NCI-H774 (cell line): ENCODE data around the gene NIP7.
"Not testable (repeated sequence)": the region's sequence is repeated elsewhere in the genome, so short reads cannot be mapped to it uniquely, and the experiment has no call there.

Experiments used
- DNase-seq: peaks from one replicate; lab custom pipeline; 2025; lab: John Stamatoyannopoulos, UW

NIP7 gene

DNA sequence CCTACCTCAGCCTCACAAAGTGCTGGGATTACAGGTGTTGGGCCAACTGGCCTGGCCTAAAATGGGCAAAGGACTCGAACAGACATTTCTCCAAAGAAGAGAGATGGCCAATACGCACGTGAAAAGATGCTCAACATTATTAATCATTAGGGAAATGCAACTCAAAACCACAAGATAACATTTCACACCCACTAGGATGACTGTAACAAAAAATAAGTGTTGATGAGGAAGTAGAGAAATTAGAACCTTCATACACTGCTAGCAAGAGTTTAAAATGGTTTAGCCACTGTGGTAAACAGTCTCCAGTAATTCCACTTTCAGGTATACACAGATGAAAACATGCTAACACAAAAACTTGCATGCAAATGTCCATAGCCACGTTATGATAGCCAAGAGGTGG lies 6.4 kb downstream of the NIP7 start:
- no peak for DNase-seq

DNA sequence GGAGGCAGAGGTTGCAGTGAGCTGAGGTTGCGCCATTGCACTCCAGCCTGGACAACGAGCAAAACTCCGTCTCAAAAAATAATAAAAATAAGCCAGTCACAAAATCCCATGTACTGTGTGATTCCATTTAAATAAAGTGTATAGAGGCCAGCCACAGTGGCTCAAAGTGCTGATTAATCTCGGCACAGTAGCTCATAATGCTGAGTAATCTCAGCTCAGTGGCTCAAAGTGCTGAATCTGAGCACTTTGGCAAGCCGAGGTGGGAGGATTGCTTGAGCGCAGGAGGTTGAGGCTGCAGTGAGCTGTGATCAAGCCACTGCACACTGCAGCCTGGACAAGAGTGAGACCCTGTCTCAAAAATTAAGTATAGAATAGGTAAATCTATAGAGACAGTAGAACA lies 7.1 kb downstream of the NIP7 start:
- DNase-seq, result no peak

- DNase-seq, result no peak
Observed at GRCh38 chr16:69348222-69348621, 8.7 kb downstream of the NIP7 start.

DNA sequence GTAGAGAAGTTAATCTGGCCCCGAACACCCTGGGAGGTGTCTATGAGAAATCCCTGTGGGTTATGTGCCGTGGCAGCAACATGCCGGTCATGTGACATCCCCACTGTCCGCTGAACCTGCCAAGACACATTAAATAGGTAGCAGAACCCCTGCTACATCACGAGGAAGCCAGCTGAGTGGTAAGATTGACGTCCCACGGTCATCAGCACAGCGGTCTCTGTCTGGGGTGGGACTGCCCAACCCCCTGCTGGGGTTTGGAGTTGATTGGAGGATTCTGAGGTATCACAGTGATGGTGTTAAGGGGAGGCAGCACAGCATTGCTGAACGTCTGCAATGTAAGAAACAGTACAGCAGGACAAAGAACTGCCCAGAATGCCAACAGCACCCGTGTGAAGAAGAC lies 10.0 kb downstream of the NIP7 start:
- DNase-seq, result no peak

GRCh38 chr16:69350536-69351133 lies 11.1 kb downstream of the NIP7 start:
- no peak for DNase-seq

GRCh38 chr16:69351309-69352027 lies 11.9 kb downstream of the NIP7 start, which contains the start of gene TMED6:
Gene TMED6 (minus strand): TSS chr16:69351786. CDS start chr16:69351753, 33 bp downstream.
- no peak for DNase-seq

DNA sequence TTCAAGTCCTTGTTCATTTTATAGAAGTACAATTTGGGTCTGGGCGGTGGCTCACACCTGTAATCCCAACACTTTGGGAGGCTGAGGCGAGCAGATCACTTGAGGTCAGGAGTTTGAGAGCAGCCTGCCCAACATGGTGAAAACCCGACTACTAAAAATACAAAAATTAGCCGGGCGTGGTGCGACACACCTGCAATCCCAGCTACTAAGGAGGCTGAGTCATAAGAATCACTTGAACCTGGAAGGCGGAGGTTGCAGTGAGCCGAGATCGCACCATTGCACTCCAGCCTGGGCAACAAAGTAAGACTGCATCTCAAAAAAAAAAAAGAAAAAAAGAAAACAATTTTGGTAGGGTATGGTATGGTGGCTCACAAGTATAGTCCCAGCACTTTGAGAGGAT lies 20.5 kb downstream of the NIP7 start:
- not testable (repeated sequence) for DNase-seq

- no peak for DNase-seq
Observed at GRCh38 chr16:69363281-69363717, 23.7 kb downstream of the NIP7 start.

- DNase-seq, result no peak
Observed at GRCh38 chr16:69364088-69364487, 24.5 kb downstream of the NIP7 start.

- no peak for DNase-seq
Observed at GRCh38 chr16:69365901-69366300, 26.3 kb downstream of the NIP7 start.

DNA sequence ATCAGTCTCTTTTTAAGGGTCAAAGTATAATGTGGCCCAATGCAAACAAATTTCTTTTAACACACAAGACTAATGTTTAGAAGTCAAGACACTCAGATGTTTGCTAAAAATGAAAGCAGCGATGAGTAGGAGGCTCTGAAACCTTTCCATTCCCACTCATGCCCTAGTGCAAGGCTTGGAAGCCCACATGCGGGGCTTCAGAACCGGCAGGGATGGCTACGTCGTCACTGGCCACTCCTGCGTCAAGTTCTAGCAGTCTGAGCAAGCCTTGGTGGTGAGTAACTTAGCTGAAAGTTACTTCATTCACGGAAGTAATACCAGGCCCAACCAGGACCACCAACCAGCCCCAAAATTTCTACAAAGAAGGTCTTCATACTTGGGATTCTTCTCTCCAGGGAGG lies 26.9 kb downstream of the NIP7 start:
- DNase-seq, result no peak

GRCh38 chr16:69367980-69368379 lies 28.4 kb downstream of the NIP7 start:
- no peak for DNase-seq

DNA sequence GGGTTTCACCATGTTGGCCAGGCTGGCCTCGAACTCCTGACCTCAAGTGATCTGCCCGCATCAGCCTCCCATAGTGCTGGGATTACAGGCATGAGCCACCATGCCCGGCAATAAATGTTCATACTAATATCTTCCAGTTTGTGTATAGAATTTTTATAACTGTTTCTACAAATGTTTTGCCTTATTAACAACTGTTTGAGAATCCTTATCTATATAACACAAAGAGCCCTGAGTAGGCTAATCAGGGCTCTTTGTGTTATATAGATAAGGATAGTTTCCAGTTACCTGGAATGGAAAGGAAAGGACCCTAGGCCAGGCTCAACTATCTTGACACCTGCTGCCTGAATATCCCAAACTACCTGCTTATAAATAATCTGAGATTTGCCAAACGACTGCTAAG lies 29.3 kb downstream of the NIP7 start:
- DNase-seq, result no peak

GRCh38 chr16:69371564-69371963 lies 32.0 kb downstream of the NIP7 start:
- DNase-seq, result no peak

DNA sequence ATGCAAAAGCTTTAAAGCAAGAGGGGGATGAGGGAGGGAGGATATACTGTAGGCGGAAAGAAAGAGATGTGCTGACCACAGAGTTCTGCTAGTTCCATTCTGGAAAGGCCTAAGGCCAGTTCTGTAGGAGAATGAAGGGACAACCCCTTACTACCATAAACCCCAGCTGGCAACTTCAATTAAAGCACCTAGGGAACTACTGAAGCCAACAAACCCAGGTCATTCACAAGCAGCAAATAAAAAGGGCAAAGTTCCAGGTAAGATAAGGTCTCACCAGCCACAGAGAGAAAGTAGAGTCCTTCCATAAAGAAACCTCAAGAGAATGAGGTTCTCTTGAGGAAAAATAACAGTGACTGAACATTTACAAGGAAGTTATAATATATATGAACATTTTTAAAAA lies 33.4 kb downstream of the NIP7 start:
- DNase-seq, result no peak

DNA sequence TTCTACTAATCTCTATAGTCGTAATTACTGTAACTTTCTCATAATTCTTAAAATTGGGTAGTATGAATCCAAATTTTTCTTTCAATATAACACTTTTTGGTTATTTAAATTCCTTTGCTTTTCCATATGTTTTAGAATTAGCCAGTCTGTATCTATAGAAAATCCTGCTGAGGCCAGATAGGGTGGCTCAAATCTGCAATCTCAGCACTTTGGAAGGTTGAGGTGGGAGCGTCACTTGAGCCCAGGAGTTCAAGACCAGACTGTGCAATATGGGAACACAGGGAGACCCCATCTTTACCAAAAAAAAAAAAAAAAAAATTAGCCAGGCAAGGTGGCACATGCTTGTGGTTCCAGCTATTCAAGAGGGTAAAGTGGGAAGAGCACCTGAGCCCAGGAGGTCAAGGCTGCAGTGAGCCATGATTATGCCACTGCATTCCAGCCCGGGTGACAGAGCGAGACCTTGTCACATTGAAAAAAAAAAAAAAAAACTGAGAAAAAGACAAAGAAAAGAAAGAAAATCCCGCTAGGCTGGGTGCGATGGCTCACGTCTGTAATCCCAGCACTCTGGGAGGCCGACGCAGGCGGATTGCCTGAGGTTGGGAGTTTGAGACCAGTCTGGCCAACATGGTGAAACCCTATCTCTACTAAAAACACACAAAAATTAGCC lies 37.0 kb downstream of the NIP7 start:
- DNase-seq, result no peak

DNA sequence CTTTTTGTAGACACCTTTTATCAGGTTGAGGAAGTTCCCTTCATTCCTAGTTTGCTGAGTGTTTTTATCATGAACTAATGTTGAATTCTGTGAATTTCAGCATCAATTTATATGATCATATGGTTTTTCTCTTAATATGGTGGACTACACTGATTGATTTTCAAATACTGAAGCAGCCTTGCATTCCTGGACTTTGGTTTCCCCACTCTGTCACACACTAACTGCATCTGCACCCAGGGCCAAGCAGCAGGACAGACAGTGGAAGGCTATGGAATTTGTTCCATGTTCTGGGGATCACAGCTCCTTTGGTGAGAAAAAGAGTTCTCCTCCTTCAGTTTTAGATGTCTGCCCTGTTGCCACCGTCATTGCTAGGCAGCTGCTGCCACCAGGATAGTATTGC lies 38.5 kb downstream of the NIP7 start:
- no peak for DNase-seq

DNA sequence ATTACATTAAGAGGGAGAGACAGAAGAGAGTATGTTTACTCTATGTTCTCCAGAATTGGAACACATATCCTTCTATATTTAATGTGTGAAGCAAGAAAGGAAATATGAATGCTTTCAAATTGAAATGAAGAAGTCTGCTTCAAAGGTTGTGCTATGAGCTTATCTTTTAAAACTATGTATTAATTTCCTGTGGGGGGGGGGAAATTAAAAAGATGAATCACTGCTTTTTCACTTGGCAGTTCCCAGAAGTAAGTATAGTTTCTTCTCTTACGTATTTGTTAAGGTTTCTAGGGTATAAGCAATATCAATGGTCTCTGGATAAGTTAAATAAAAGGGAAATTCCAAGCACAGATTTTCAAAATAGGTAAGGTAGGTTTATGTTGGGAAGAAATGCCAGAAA lies 39.2 kb downstream of the NIP7 start:
- no peak for DNase-seq

- DNase-seq, result no peak
Observed at GRCh38 chr16:69381231-69381630, 41.7 kb downstream of the NIP7 start.

- DNase-seq, result no peak
Observed at GRCh38 chr16:69382421-69382820, 42.8 kb downstream of the NIP7 start.

DNA sequence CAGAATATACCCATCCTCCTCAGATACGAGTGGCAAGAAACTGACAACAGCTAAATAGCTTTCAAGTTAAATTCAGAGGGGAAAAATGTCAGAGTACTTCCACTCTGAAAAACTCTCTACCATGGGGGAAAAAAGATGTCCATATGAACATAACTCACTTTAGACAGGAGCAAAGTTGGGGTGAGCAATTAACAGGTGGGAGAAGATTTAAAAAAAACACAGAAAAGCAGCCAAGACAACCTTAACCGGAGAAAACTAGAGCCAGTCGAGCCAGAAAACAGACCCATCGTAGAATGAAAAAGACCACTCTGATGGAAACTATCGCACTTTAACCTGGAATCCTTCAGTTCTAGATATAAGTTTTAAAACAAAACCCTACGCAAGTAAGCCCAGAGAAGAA lies 45.4 kb downstream of the NIP7 start:
- no peak for DNase-seq

- no peak for DNase-seq
Observed at GRCh38 chr16:69386596-69386995, 47.0 kb downstream of the NIP7 start.
